GM18868 (cell line): ENCODE measurements around the gene AGGF1.
A peak's percentile ranks its signal among the peaks of the same experiment; 100 is the strongest.
"Not testable (repeated sequence)": the region's sequence is repeated elsewhere in the genome, so short reads cannot be mapped to it uniquely, and the experiment has no call there.

Experiments
- ATAC-seq: cut with Tn5 transposase; IDR thresholded peaks from one replicate; pipeline ENCODE4 v1.9.1; 2021; ENCODE audit warnings: mild to moderate bottlenecking, moderate library complexity; ENCODE audit not compliant: unreplicated experiment

The AGGF1 gene

DNA sequence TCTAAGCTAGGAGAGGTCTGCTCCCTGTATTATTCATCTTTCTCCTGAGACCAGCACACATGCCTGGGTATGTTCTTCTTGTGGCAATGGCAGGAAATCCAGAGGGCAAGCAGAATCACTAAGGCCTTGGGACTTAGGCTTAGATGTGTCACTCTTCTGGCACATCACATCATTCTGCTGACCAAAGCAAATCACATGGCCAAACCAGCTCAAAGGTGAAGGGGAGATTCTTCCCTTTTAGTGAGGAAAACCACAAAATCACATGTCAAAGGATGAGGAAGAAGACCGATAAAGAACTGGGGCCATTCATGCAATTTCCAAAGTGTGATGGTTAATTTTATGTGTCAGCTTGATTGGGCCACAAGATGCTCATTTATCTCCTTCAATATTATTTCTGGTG, 5.7 kb upstream of the AGGF1 start:
- no peak for ATAC-seq

DNA sequence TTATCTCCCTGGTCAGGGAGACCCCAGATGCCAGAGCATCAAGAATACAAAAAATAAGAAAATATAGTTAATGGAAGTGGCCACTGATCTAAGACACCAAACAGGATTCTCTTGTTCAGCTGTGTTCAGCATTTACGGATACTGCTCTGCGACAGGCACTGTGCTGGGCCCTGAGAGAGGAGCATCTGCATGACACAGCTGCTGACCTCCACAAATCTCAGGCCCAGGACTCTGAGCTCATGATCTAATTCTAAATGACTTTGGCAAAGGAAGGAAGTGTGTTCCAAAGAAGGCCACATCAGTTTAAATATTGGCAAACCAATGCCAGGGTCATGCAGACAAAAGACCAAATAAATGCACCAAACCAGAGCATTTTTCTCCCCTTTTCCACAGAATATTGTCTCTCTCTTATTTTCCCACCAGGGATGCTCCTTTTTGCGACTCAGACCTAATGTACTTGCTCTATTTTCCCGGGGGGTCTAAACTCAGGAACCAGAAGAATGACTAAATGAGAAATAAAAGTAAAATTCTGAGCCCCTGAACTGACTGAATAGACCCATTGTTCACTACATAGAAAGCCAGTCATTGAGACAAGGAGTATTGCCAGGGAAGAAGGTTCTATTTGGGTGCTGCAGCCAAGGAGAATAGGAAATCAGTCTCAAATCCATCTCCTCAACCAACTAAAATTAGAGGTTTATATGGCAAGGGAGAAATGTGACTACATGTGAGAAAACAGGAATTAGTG, 1.4 kb upstream of the AGGF1 start:
- ATAC-seq, result no peak

DNA sequence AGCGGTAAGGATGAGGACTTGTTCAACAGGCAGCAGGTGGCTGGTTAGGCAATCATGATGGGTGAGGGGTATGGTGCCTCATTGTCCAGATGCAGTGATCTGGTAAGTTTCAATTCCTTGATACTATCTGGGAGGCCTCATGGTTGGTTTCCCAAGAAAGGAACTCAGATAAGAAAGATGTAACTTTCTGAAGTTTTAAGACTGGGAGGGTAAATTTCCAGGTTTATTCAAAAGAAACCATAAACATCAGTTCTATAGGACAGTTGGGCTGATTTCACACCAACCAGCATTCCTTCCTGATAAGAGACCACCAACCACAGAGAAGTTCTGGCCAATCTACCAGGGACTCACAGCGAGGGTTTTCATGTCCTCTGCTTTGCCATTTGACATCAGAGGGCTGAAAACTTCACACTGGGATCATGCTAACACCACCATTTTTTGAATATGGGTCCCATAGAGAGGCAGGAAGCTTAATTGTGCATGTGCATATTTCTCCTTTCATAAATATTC, 773 bp upstream of the AGGF1 start:
- ATAC-seq, result no peak

DNA sequence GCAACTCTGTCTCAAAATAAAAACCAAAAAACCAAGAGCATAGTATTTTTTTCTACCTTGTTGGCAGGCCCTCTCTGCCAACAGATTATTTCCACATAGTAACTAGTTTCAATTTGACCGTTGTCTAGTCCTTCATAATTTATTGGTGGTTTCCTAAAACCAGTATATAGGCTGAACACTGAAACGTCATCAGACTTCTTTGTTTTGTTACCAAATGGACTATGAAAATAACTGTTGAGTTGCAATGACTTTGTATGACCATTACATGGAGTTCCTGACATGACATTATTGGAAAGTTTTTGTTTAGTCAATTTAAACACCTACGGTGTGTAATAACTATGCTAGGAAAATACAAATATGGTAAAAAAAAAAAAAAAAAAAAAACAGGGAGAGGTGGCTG, 1.7 kb downstream of the AGGF1 start:
- no peak for ATAC-seq

DNA sequence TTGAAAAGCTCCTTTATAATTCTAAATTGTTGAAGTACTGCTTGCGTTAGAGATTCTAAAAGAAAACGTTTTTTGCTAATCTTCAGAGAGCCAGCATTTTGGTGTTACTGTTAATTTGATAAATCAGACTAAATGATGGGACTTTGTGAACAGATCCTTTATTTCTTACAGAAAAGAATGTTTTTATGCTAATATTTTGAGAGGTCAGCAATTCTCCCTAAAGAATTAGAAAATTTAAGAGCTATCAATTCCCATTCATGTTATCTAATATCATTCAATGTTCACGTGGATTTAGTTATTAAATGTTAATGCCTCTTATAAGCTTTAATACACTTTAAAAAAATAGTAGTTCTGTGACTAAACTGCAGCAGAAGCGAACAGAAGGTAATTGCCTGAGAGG, 2.4 kb downstream of the AGGF1 start:
- ATAC-seq, result no peak

DNA sequence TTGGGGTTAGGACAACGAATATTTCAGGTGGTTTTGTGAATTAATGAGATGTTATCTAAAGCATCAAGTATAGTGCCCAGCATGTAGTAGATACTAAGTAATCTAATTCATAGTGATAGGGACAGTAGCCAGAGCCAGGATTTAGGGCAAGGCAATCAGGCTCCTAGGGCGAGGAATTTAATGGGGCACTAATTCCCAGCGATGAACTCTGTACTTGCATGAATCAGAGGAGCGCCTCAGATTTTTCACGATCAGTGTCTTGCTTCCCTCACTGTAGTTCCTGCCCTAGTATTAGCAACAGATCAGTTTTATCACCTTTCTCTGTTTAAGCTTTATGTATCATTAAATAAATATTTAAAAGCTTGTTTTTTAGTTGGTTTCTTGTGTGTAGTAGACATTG, 3.1 kb downstream of the AGGF1 start:
- no peak for ATAC-seq

DNA sequence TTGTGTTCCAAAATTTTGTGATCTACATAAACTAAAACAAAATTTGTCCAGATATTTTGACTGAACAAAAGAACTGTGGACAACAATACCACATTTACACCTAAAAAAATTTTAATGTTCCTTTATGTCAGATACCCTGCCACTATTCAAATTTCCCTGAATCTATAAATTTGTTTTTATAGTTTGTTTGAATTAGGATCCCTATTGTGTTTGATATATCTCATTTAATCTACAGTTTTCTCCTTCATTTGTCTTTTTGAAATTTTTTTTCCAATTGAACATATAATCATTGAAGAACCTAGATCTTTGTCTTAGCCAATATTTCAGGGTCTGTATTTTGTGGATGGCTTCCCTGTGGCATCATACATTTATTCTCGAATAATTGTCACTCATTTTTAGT, 5.7 kb downstream of the AGGF1 start:
- ATAC-seq, result no peak

DNA sequence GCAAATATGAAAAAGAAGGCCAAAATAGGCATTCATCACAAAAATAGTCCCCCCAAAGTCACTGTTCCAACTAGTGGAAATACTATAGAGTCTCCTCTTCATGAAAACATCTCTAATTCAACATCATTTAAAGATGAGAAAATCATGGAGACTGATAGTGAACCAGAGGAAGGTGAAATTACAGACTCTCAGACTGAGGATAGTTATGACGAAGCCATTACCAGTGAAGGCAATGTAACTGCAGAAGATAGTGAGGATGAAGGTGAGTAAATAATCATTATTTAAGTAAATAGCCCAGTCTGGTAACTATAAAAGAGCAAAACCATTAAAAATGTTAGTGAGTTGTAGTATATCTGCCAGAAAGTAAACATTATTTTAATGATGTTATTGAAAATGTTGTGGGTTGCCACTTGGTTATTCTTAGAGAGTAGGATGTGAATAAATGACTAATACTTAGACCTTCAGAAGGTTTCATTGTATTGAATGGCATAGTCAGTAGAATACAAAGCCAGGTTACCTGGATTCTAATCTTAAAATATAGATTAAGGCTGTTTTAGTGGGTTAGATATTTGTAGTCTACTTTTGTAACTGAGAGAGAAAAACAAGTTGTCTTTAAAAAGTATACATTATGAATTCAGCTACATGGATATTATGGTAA, 16.3 kb downstream of the AGGF1 start:
- ATAC-seq, result no peak

DNA sequence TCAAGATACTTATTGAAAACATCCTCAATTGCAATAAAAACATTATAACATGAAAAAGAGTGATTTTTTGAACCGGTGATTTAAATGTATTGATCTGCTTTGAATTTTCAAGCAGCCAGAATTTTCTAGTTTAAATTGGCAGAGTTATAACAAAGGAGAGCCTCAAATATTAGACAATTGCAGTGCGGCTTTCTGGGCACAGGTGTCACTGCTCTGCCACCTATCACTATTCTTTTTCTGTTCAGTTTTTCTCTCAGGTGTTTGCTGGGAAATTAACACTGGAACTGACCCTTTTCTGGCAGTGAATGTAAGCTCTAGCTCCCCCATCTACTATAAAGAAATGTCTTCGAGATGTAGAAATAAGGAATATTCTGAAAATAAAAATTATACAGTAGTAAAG, 33.8 kb downstream of the AGGF1 start:
- no peak for ATAC-seq

DNA sequence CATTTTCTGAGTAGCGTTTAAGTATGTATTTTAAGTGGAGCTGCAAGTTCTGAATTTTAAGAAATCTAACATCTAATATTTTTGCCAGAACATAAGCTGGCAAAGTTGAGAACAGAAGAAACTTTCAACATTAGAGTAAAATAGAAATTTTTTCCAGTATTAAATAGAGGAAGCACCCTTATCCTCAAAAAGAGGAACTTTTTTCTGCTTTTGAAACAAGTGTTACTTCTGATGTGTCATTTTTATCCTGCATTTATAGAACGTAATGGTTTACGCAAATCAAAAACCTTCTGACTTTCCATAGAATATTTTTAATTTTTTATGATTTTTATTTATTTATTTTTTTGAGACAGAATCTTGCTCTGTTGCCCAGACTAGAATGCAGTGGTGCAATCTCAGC, 35.1 kb downstream of the AGGF1 start:
- no peak for ATAC-seq

DNA sequence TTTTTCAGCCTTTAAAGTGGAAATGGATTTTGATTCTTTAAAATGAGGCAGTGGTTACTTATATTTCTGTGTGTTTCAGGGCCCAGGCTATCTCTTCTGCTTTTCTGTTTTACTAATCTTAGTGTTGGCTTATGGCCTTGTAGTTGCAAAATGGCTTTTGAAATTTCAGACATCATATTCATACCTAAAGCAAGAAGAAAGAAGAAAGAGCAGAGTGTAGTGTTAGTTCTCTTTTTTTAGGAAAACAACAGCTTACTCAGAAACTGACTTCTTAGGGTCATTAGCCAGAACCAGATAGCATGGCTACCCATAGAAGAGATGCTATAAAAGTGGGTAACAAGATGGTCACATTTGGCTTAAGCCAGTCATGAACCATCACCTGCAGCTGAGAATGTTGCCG, 36.0 kb downstream of the AGGF1 start:
- ATAC-seq, result no peak

DNA sequence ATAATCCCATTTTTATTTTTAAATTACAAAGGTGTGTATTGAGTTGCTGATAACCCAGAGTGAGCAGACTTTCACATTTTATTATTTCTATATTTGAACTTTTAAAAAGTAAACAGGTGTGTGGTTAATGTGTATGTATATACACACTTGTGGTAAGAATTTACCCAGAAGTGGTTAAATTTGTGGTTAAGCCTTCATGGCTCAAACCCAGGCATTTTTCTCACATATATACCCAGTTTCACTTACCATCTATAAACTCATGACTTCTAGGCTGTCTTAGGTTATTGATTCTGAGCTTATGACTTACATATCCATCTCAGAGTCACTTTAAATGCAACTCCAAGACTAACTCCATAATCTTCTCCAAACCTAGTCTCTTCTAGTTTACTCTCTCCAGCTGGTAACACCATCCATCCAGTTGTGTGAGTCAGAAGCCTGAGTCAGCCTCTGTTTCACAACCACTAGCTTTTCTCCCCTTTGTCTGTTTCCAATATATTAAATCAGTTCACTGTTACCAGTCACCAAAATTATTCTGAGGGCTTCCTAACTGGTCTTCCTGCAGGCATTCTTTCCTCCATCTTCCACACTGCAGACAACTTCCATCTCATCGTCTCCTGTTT, 36.7 kb downstream of the AGGF1 start:
- no peak for ATAC-seq

DNA sequence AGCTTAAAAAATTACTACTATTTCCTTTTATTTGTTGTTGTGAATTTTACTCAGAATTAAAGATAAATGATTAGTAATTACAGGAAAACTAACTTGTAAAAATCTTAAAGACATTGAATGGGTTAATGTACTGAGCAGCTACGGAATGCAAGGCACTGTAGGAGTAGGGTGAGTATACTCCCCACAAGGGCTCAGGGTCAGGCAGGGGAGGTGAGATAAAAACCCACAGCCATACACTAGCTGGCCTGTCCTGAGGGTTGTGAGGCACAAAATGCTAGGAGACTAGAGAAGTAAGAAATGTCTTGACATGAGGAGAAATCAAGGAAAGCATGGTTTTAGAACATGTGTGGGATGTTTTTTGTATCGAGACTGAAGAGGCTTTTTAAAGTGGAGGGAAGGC, 43.5 kb downstream of the AGGF1 start:
- ATAC-seq, result no peak

DNA sequence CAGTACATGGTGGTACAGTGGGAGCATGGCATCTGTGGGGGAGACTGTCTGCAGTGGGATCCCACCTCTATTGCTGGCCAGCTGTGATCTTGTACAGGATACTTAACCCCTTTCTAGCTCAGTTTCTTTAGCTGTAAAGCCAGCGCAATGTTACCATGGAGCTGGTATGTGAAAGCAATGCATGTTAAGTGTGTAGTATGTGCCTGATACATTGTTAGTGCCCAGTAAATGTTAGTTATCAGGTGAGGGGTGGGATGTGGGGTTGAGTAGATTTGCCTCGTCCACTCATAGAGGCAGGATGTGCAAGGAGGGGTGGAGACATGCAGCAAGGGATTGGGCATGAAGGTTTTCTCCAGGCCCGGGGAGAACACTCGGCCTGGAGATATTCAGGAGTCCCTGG, 44.5 kb downstream of the AGGF1 start:
- no peak for ATAC-seq

DNA sequence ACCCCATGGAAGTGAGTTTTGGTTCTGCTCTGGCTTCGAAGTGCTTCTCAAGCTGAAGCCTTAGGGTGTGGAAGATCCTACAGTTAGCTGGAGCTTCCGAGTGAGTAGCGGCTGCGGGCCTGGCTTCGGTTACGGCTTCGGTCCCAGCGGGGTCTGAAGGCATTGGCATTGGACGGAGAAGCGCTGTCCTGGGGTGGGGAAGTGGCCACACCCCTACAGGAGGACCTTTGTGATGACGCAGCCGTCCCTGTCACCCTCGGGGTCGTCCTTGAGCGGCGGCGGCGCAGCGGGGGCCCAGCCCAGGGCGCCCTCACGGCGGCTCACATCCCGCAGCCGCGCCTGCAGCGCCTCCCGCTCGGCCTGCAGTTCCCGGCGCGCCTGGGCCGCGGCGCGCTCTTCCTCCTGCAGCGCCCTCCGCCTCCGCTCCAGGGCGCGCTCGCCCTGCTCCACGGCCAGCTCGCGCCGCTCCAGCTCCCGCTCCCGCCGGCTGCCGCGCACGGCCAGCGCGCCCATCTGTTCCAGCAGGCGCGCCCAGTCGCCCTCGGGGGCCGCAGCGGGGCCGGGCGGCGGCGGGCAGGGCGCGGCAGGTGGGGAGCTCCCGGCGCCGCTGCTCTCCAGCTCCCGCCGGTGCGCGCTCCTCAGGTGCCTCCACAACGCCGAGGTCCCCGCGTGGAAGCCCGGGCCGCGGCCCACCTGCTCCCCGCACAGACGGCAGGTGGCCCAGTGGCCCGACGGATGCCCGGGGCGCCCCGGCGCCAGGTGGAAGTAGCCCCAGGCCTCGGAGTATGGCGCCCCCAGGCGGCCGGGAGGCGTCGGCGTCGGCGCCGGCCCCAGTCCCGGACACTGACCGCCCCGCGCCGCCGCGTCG, 47.0 kb downstream of the AGGF1 start:
- peak; percentile 86 for ATAC-seq

DNA sequence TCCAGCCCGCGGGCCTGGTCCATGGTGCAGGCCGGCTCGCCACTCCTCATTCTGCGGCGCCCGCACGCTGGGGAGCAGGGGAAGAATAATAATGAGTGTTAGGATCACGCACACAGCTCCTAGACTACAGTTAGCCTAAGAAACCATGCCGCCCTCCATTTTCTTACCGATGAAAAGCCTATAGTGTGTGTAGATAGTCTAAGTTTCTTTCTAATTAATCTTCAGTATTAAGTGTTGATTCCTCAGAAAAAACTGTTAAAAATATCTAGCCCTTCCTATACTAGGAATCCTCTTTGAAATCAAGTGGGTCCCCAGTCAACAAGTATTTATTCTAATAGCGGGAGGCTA, 47.6 kb downstream of the AGGF1 start:
- ATAC-seq, result no peak

DNA sequence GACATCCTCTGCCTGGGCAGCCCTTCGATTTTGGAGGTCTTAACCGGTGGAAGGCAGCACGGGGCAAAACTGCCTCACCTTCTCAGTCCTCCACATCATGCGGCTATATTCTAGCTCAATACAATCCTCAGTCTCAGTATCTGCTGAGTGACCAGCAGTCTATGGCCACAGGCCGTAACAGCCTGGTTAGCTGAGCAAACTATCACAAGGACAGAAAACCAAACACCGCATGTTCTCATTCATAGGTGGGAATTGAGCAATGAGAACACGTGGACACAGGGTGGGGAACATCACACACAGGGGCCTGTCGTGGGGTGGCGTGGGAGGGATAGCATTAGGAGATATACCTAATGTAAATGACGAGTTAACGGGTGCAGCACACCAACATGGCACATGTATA, 50.3 kb downstream of the AGGF1 start:
- not testable (repeated sequence) for ATAC-seq

DNA sequence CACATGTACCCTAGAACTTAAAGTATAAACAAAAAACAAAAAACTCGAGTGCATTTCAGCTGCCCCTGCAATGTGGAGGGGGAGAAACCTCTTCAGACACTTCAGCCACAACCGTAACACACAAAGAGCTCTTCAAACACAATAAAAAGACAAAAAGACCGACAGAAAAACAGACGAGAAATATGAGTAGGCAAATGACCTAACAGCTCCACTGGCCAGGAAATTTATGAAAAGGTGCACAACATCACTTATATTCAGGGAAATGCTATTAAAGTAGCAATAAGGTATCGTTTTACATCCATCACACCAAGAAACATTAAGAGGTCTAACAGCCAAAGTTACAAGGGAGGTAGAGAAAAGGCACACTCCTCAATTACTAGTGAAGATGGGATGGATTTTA, 50.7 kb downstream of the AGGF1 start:
- ATAC-seq, result no peak

DNA sequence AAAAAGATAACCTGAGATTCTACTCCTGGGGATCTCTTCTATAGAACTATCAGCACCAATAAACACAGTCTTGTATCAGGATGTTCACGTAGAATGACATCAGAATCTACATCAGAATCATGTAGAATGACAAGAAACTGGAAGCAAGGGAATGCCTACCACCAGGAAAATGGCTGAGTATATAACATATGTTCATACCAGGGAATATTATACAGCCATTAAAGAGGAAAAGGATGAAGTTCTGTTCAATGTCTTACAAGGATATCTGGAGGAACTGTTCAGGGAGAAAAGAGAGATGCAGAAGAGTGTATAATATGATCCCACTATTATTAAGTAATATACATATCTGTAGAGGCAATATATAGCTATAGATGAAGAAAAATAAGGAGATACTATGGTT, 52.1 kb downstream of the AGGF1 start:
- ATAC-seq, result no peak

DNA sequence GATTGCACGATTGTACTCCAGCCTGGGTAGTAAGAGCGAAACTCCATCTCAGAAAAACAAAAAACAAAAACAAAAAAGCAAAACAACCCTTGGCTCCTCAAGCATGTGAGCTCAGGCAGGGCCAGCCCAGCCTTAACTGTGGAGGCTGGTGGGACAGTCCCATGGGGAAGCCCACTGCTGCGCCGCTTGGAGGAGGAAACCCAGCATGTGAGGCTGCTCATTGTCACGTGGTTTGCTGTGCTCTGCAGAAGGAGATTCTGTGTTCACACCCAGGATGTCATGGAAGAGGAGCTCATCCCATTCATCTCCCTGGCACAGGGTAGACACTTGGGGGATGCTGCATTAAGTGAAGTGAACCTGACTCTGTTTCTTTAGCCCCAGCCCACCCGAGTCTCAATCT, 52.9 kb downstream of the AGGF1 start:
- ATAC-seq, result peak; percentile 42

DNA sequence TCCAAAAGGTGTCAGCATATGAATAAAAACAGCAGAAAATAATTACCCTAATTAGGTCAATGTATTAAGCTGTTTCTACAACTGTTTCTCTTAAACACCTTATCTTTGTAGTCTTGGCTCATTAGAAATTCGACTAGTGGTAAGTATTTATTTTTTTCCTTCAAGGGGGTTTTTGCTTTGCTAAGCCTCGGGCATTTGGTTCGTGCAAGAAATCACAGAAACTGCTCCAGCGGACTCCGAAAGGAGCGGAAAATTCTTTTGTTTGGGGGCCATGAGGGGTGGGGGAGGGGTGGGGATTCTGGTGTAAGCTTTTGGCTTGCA, 56.1 kb downstream of the AGGF1 start:
- ATAC-seq, result no peak
